Urothelium cell line (cell line): ENCODE measurements around the gene MBP.
A peak's percentile ranks its signal among the peaks of the same experiment; 100 is the strongest.

Experiments used
- DNase-seq: peaks from one replicate; pipeline ENCODE4 v3.0.0; 2011; ENCODE audit warnings: low spot score, mixed read lengths
- FAIRE-seq: peaks from 2 replicates; lab custom pipeline; 2011; peaks lifted over from hg19 to GRCh38; lab: Jason Lieb, UNC

The MBP gene

GRCh38 chr18:77054606-77055428 lies 77.8 kb downstream of the MBP start:
- DNase-seq = peak; percentile 80
- peak; percentile 91 for FAIRE-seq

GRCh38 chr18:77054288-77054605 lies 78.3 kb downstream of the MBP start:
- DNase-seq = no peak
- FAIRE-seq = no peak

DNA sequence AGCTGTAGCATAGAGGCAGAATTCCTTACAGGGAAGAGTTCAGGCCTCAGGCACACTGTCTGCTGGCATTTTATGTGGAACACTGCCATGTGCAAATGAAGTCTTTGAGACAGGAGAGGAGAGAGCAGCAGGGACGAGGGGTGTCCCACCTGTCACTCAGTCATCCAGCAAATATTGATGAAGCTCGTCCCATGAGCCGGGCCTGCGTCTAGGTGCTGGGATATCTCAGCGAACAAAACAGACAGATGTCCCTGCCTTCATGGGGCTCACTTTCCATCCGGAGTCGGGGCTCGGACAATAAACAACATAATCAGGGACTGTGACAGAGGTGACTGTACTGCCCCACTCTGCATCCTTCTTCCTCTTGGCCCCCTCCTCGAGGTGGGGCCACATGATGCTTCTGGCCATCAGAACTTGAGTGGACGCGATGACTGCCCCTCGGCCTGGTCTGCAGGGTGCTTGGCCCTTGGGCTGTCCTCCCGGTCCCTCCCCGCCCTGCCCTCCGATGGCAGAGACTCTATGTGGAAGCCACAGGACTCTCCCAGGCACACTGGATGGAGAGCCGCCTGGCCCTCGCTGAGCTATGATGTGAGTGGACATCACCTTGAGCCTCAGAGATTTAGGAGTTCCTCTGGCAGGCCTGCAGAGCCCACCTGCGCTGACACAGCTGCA lies 78.8 kb downstream of the MBP start:
- peak; percentile 30 for FAIRE-seq

GRCh38 chr18:77052983-77053309 lies 79.6 kb downstream of the MBP start:
- no peak for FAIRE-seq
- no peak for DNase-seq

More for the DNA sequence above, 78.8 kb downstream of the MBP start:
- no peak for DNase-seq

DNA sequence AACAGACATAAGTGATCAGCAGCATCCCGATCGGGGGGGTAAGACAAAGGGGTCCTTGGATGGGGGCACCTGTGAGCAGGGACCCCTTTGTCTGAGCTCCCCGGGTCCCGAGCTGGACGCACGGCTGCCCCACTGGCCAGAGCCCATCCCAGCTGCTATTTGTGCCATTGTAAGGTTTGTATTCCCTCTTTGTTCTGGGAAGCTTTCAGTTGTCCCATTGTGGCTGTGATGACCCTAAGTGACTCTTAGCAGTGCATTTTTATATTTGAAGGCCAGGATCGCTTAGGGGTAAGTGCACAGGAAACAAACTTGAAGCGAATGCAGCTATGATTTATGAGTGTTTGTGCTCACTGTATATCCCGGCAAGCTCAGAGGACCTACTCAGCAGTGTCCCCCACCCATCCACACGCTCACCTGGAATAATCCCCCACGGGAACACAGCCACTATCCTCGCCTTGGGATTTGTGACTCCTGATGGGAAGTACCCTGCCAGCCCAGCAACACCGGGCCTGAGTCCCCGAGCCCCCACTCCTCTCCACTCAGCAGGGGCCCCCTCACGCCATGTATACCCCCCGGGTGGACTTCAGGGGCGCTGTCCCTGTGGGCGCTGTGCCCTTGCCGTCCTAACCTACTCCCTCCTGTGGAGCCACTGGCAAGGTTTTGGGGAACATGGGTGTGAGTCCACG lies 80.1 kb downstream of the MBP start:
- no peak for DNase-seq
- FAIRE-seq = no peak

- FAIRE-seq = no peak
- DNase-seq = no peak
Measured at GRCh38 chr18:77051581-77052296, 80.8 kb downstream of the MBP start.

- FAIRE-seq (no peak), DNase-seq (no peak)
Measured at GRCh38 chr18:77049938-77050337, 82.6 kb downstream of the MBP start.

- no peak for FAIRE-seq
Measured at GRCh38 chr18:77047803-77048419, 84.7 kb downstream of the MBP start.

DNA sequence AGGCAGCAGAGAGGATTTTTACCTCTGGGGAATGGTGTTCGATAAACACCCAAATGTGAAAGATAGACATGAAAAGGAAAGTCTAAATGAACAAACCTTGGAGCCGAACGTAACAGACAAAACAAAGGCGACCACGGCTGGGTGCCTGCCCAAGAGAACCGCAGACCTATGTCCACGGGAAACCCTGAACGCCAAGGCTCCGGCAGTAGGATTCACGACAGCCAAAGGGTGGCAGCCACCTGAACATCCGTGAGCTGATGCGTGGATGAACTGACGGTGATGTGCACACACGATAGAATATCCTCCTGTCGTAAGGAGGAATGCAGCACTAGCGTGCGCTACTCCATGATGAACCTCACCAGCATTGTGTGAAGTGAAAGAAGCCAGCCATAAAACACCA lies 85.6 kb downstream of the MBP start:
- DNase-seq = no peak
- FAIRE-seq = no peak

More at GRCh38 chr18:77047803-77048419, 84.7 kb downstream of the MBP start:
- no peak for DNase-seq

GRCh38 chr18:77046409-77046808 lies 86.2 kb downstream of the MBP start:
- FAIRE-seq = no peak

GRCh38 chr18:77045677-77046076 lies 86.9 kb downstream of the MBP start:
- DNase-seq = no peak
- no peak for FAIRE-seq

More at GRCh38 chr18:77046409-77046808, 86.2 kb downstream of the MBP start:
- no peak for DNase-seq

DNA sequence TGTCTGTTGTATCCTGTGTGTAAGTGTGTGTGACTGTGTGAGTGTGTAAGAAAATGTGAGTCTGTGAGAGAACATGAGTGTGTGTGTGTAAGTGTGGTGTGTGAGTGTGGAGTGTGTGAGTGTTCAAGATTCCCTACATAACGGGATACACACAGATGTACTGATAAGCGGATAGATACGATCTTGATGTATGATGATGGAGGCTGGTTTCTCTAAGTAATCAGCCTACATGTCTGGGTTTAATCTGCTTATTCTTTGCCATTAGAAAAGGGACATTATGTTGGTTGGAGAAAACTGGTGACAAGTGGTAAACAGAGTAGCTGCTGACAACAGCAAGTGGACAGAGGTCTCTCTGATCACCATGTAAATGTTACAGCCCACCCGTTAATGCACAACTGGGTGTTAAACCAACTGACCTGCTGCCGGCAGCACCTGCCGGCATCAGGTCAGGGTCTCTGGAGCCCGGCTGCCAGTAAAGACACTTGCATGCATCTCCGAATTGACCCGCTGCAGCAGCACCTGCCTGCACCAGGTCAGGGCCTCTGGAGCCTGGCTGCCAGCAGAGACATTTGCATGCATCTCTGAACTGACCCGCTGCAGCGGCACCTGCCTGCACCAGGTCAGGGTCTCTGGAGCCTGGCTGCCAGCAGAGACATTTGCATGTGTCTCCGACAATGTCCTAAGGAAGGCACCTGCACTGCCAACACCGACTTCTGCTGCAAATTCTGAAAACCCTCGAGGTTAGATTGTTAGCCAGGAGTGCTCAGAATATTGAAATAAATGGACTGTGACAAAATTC lies 87.5 kb downstream of the MBP start:
- FAIRE-seq = no peak
- no peak for DNase-seq

DNA sequence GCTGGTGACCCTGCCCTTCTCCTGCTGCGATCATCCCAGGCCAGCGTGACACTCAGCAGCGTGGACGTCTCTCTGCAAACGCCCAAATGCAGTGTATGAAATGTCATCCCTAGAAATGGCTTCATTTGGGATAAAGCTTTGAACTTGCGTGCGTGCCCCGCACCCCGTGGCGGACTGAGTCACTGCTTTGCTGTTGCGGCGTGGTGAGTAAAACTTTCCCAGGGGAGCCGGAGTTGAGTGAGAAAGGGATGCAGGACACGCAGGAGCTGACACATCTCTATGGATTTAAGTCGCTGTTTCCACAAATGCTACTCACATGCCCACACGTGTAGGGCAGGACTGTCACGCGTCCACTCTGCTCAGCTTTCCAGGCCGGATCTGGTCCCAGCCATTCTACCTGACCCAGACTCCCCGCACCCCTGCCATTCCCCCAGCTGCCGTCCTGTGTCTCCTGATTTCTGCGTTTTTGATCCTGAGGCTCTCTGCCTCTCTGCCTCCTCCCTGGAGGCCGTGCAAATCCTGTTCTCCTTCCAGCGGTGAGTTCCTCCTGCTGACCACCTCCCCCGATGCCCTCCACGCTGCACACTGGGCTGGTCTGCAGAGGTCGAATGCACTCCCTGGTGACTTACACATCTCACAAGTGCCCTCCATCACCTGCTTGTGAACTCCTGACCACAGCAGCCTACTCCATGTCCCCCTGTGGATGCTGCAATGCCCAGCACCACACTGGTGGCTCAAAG lies 88.9 kb downstream of the MBP start:
- FAIRE-seq (no peak), DNase-seq (no peak)

DNA sequence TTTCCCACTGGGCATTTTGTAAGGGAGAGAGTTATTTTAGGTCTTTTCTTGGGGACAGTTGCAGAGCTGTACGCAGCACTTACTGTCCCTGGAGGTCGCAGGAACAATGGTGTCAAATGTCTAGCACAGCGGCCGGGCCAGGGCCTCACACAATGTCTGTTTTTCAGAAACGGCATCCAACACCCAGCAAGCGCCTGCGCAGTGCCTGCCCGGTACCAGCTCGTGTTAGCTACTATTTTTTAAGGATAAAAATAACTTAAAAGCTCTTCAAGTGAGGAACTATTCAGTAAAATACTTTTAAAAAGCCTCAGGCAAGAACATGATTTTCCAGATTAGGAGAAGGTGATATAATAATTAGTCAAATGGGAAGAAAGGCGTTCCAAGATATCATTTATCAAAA lies 90.0 kb downstream of the MBP start:
- FAIRE-seq = no peak
- no peak for DNase-seq

- no peak for DNase-seq
- FAIRE-seq = no peak
Measured at GRCh38 chr18:77039196-77040130, 93.1 kb downstream of the MBP start.

DNA sequence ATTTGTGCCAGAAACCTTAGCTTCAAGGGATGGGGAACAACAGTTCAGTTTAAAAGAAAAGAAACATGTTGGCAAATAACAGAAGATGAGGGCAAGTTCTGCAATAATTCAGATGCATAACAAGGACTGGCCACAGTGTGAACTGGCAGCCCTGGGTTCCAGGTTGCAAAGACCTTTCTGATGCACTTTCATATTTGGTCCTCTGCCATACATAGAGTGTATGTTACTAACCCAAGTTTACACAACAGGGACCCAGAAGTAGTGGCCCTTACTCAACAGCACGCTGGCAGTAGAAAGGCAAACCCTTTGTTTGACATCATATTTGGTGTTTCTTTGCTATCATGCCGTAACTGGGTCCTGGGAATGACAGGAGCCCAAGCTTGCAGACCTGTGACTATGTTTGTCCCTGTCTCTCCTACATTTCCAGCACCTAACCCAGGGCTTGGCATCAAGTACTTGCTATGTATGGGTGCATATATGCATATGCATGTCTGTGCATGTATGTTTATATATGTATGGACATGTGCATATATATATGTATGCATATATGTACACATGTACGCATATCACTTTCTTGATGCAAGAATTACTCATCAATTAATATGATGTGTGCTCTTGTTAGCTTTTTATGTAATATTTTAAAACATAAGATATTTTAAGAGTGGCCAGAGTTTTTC lies 94.3 kb downstream of the MBP start:
- no peak for DNase-seq
- no peak for FAIRE-seq

DNA sequence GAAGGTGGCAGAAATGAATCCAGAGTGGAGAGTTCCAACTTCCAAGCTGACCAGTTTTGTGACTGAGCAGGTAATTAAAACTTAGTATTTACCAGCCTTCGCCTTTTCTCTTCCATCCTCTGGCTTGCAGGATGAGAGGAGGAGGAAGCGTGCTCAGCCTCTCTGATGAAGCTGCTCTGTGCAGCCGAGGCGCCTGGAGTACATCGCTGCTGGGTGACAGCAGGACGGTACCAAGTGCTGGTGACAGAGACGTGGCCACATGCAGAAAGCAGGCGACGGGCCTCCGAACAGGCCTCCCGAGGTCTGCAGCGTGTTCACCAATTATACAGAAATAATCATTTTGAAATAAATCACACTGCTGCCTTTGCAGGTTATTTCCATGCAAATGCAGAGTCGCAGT lies 95.0 kb downstream of the MBP start:
- FAIRE-seq = no peak

More for the DNA sequence above, 95.0 kb downstream of the MBP start:
- DNase-seq = no peak
